WTC11 (cell line): ENCODE results near the gene DISC1. TPM values are rescaled to one million over a fixed set of nuclear protein-coding genes. Genes with fewer than 3 reads are reported as not detected.
A peak's percentile ranks its signal among the peaks of the same experiment; 100 is the strongest.

Source experiments
- ATAC-seq: fragments of 200-7000 bp; cut with Tn5 transposase; 2 replicates; pipeline ENCODE4 v1.10.0; 2021; ENCODE audit warnings: mild to moderate bottlenecking, moderate library complexity
- CTCF ChIA-PET: fragments of 300-600 bp; sonication (Branson Sonifier 250); formaldehyde crosslinking; loops from one replicate; lab custom pipeline; 2021; ENCODE audit warnings: antibody characterized with exemption; lab: Charles Lee
- POLR2A ChIA-PET: fragments of 350-600 bp; sonication (Branson Sonifier 250); formaldehyde crosslinking; loops from one replicate; lab custom pipeline; 2021; ENCODE audit warnings: antibody characterized with exemption; lab: Charles Lee
- DNase-seq: peaks from one replicate; pipeline ENCODE4 v3.0.0; 2021; ENCODE audit warnings: low spot score
- H3K27ac Mint-ChIP-seq: 2 replicates; pipeline ENCODE4 v1.8.0; 2021; ENCODE audit warnings: mixed read lengths
- H3K27me3 Mint-ChIP-seq: 2 replicates; pipeline ENCODE4 v1.8.0; 2021; ENCODE audit warnings: low read depth, mild to moderate bottlenecking, moderate library complexity, mixed read lengths
- H3K36me3 Mint-ChIP-seq: 2 replicates; pipeline ENCODE4 v1.8.0; 2021; ENCODE audit warnings: mixed read lengths
- H3K4me1 Mint-ChIP-seq: 2 replicates; pipeline ENCODE4 v1.8.0; 2022; ENCODE audit warnings: mixed read lengths
- H3K4me3 Mint-ChIP-seq: 2 replicates; pipeline ENCODE4 v1.8.0; 2021; ENCODE audit warnings: mild to moderate bottlenecking, moderate library complexity, mixed read lengths
- H3K9me3 Mint-ChIP-seq: 2 replicates; pipeline ENCODE4 v1.8.0; 2021; ENCODE audit warnings: mixed read lengths
- ARID4B ChIP-seq: sonication (generic); formaldehyde crosslinking; IDR thresholded peaks from 2 replicates; pipeline ENCODE4 v1.8.0; 2023; ENCODE audit warnings: missing genetic modification reagents, mild to moderate bottlenecking, borderline replicate concordance
- ATF2 ChIP-seq: sonication (generic); formaldehyde crosslinking; IDR thresholded peaks from 2 replicates; pipeline ENCODE4 v1.8.1; 2022; ENCODE audit warnings: low read depth, missing genetic modification reagents, borderline replicate concordance
- CDX4 ChIP-seq: fragments of 250-450 bp; sonication (Bioruptor Pico); IDR thresholded peaks from 2 replicates; pipeline ENCODE4 v1.9.0; 2021; ENCODE audit warnings: moderate library complexity, mild to moderate bottlenecking, inconsistent platforms, borderline replicate concordance
- CTCF ChIP-seq: fragments of 200-600 bp; IDR thresholded peaks from 2 replicates; pipeline ENCODE4 v1.8.0; 2022; ENCODE audit warnings: antibody characterized with exemption
- E2F5 ChIP-seq: sonication (generic); formaldehyde crosslinking; IDR thresholded peaks from 2 replicates; pipeline ENCODE4 v1.8.1; 2022; ENCODE audit warnings: mild to moderate bottlenecking, moderate library complexity, missing genetic modification reagents
- ELF4 ChIP-seq: sonication (generic); formaldehyde crosslinking; IDR thresholded peaks from 2 replicates; pipeline ENCODE4 v1.8.1; 2022; ENCODE audit warnings: low read depth, mild to moderate bottlenecking, moderate library complexity, missing genetic modification reagents
- EMX1 ChIP-seq: fragments of 250-450 bp; sonication (Bioruptor Pico); IDR thresholded peaks from 2 replicates; pipeline ENCODE4 v1.8.0; 2021; ENCODE audit warnings: mild to moderate bottlenecking
- FOXJ3 ChIP-seq: sonication (generic); formaldehyde crosslinking; IDR thresholded peaks from 2 replicates; pipeline ENCODE4 v1.9.0; 2021; ENCODE audit warnings: missing genetic modification reagents, mild to moderate bottlenecking, borderline replicate concordance
- GABPB1 ChIP-seq: sonication (generic); formaldehyde crosslinking; IDR thresholded peaks from 2 replicates; pipeline ENCODE4 v1.8.1; 2023; ENCODE audit warnings: mild to moderate bottlenecking, missing genetic modification reagents
- GRHL2 ChIP-seq: fragments of 250-450 bp; sonication (Bioruptor Pico); IDR thresholded peaks from 2 replicates; pipeline ENCODE4 v1.8.0; 2022; ENCODE audit warnings: mild to moderate bottlenecking, moderate library complexity; ENCODE audit not compliant: insufficient replicate concordance, severe bottlenecking
- JAZF1 ChIP-seq: fragments of 250-450 bp; sonication (Bioruptor Pico); IDR thresholded peaks from 2 replicates; pipeline ENCODE4 v1.9.0; 2021; ENCODE audit warnings: moderate library complexity, mild to moderate bottlenecking, inconsistent platforms
- MLX ChIP-seq: sonication (generic); formaldehyde crosslinking; IDR thresholded peaks from 2 replicates; pipeline ENCODE4 v1.8.1; 2023; ENCODE audit warnings: mild to moderate bottlenecking, missing genetic modification reagents, moderate library complexity
- MXD4 ChIP-seq: fragments of 250-450 bp; sonication (Bioruptor Pico); IDR thresholded peaks from 2 replicates; pipeline ENCODE4 v1.8.0; 2021; ENCODE audit warnings: mild to moderate bottlenecking, moderate library complexity, borderline replicate concordance
- OVOL2 ChIP-seq: fragments of 250-450 bp; sonication (Bioruptor Pico); IDR thresholded peaks from 2 replicates; pipeline ENCODE4 v1.9.0; 2021; ENCODE audit warnings: mild to moderate bottlenecking, borderline replicate concordance
- SMAD3 ChIP-seq: sonication (generic); formaldehyde crosslinking; IDR thresholded peaks from 2 replicates; pipeline ENCODE4 v1.8.0; 2022; ENCODE audit warnings: missing genetic modification reagents, mild to moderate bottlenecking, borderline replicate concordance
- TCF7 ChIP-seq: sonication (generic); formaldehyde crosslinking; IDR thresholded peaks from 2 replicates; pipeline ENCODE4 v1.8.0; 2022; ENCODE audit warnings: mild to moderate bottlenecking, low read depth, missing genetic modification reagents, moderate library complexity
- USF1 ChIP-seq: sonication (generic); formaldehyde crosslinking; IDR thresholded peaks from 2 replicates; pipeline ENCODE4 v1.8.0; 2022; ENCODE audit warnings: mild to moderate bottlenecking, missing genetic modification reagents
- ZBTB21 ChIP-seq: sonication (generic); formaldehyde crosslinking; IDR thresholded peaks from 2 replicates; pipeline ENCODE4 v1.8.1; 2023; ENCODE audit warnings: mild to moderate bottlenecking, missing genetic modification reagents, borderline replicate concordance
- ZNF138 ChIP-seq: sonication (generic); formaldehyde crosslinking; conservative IDR thresholded peaks from 2 replicates; pipeline ENCODE4 v1.8.1; 2022; ENCODE audit warnings: mild to moderate bottlenecking, moderate library complexity, missing genetic modification reagents
- ZNF263 ChIP-seq: sonication (generic); formaldehyde crosslinking; IDR thresholded peaks from 2 replicates; pipeline ENCODE4 v1.8.1; 2022; ENCODE audit warnings: low read depth, mild to moderate bottlenecking, moderate library complexity, missing genetic modification reagents
- ZNF396 ChIP-seq: fragments of 250-450 bp; sonication (Bioruptor Pico); IDR thresholded peaks from 2 replicates; pipeline ENCODE4 v1.8.0; 2021; ENCODE audit warnings: mild to moderate bottlenecking, moderate library complexity, borderline replicate concordance
- total RNA-seq: library from RNA; stranded (reverse); gene quantifications from 3 replicates; pipeline ENCODE4 v1.2.3, GENCODE V29; 2021

Gene DISC1
- total RNA-seq, 1 experiment from 2014 or later: 5.5 TPM

- peak; percentile 88 for TF ChIP-seq CTCF
- no peak for TF ChIP-seq GRHL2 (CRISPR knock-in tag)
- no peak for TF ChIP-seq CDX4 (CRISPR knock-in tag)
- no peak for TF ChIP-seq ZNF263 (CRISPR knock-in tag)
- TF ChIP-seq ELF4 (CRISPR knock-in tag): no peak
- no peak for TF ChIP-seq ZNF396 (CRISPR knock-in tag)
Observed at GRCh38 chr1:231866392-231867331, 240.1 kb downstream of the DISC1 start (continued).

GRCh38 chr1:231867607-231868006 lies 241.0 kb downstream of the DISC1 start:
- Mint-ChIP-seq H3K27ac (no peak overlapping the region), H3K27me3 (no peaks in the 10 kb centered on the region; the same call in none of the 2 replicates), H3K4me3 (no peak overlapping the region), H3K9me3 (no peaks in the 10 kb centered on the region), H3K4me1 (peaks cover 20% of the 10 kb centered on the region), H3K36me3 (no peaks in the 10 kb centered on the region)
- ChIA-PET CTCF (interaction anchor here (0.7 to 2.4 kb wide), 5 partner anchors 11 to 413 kb away, joined by 3 to 10 read pairs (median 4); no protein-coding TSS in a partner anchor), POLR2A (no interaction called here)
- ATAC-seq (no peak), DNase-seq (no peak)
- TF ChIP-seq GABPB1 (CRISPR knock-in tag) (no peak), FOXJ3 (no peak), MXD4 (CRISPR knock-in tag) (no peak), TCF7 (CRISPR knock-in tag) (no peak), ZNF138 (CRISPR knock-in tag) (no peak), ZBTB21 (CRISPR knock-in tag) (no peak), ATF2 (CRISPR knock-in tag) (no peak), SMAD3 (no peak)

- Mint-ChIP-seq H3K4me1 (peaks cover 28% of the 10 kb centered on the region), H3K4me3 (no peak overlapping the region), H3K9me3 (no peaks in the 10 kb centered on the region), H3K27me3 (peaks cover 7% of the 10 kb centered on the region), H3K36me3 (no peaks in the 10 kb centered on the region), H3K27ac (no peak overlapping the region)
- ChIA-PET POLR2A (no interaction called here), CTCF (interaction anchor here (0.5 to 0.6 kb wide), 2 partner anchors 269 to 343 kb away, joined by 3 to 4 read pairs; no protein-coding TSS in a partner anchor)
- DNase-seq (no peak), ATAC-seq (no peak)
- TF ChIP-seq TCF7 (CRISPR knock-in tag) (no peak), EMX1 (CRISPR knock-in tag) (no peak), OVOL2 (CRISPR knock-in tag) (no peak), USF1 (no peak), ARID4B (CRISPR knock-in tag) (no peak), E2F5 (CRISPR knock-in tag) (no peak), JAZF1 (no peak), MLX (CRISPR knock-in tag) (no peak)
Observed at GRCh38 chr1:231869364-231869763, 242.8 kb downstream of the DISC1 start.
